Stromal cell of bone marrow (primary cell): ENCODE measurements around the gene VAMP7.
"Not testable (repeated sequence)": the region's sequence is repeated elsewhere in the genome, so short reads cannot be mapped to it uniquely, and the experiment has no call there.

Source experiments
- DNase-seq: peaks from one replicate; pipeline ENCODE4 v3.0.0-alpha.2; 2012; ENCODE audit warnings: low read depth

VAMP7 gene

DNA sequence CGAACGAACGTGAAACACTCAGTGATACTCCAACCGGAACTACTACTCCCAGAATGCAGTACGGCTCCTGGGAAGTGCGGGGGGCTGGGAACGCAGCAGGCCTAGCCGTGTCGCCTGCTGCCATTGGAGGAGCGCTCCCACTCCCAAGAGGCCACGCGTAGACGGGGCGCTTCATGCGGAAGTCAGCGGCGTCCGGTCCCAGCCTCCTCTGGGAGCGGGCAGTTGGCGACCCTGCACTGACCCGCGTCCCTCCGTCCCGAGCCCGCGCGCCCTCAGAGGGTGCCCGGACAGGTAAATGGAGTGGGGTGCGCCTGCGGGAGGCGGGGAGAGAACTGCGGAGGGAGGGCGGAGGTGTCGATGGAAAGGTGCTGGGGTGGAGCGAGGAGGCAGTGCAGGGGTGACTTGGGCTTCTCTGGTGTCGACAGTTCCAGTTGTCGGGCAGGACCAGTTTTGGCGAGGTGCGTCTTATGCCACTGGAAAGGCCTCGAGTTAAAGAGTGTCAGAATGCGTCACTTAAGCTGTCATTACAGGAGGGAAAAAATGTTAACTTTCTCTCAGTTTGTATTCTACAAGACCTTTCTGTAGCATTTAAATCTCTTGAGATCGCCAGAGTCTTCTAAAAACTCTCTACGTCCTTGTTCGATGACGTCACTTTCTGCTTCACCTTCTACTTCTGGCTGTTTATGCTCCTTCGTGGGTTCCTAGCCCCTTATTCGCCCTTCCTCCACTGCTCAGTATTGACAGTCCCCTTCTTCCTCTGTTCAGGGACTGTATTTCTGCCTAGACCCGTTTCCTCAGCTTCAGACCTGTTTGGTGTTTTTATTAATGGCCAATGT, at the start of gene VAMP7:
VAMP7 (plus strand) TSS at position 188 of the 836 bp plus-strand sequence. CDS start 8,122 bp downstream, outside the sequence.
- DNase-seq, result peak; percentile 72

DNA sequence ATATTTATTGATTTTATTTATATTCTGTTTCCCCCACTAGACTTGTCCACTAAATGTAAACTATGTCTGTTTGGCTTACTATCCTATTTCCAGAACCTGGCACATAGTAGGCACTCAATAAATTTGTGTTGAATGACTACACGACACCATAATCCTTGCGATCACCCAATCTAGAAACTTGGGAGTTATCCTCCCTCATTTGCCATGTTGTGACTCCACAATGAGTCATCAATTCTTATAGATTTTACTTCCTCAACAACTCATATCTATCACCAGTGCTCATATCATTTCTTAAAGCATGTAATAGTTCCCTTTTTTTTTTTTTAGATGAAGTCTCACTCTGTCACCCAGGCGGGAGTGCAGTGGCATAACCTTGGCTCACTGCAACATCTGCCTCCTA, 39.9 kb upstream of the VAMP7 start:
- DNase-seq, result no peak

GRCh38 chrX:155851786-155852185, 29.4 kb upstream of the VAMP7 start:
- DNase-seq, result not testable (repeated sequence)

DNA sequence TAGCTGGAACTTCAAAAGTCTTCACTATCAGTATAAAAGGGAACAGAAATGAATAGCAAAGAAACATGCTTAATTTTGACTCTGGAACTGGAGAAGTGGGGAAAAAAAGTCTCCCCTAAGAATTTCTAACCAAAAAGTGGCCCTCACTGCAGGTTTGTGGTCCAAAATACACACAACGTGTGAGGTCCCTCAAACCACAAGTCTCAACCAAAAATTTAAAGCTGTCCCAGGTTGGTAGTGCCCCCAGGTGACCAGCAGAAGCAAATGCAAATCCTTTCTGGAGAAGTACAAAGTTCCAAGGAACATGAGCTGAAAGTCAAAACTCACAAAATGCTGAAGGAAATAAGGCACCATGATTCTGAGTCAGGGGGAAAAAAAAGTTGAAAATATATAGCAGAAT, 23.6 kb upstream of the VAMP7 start:
- DNase-seq, result no peak

DNA sequence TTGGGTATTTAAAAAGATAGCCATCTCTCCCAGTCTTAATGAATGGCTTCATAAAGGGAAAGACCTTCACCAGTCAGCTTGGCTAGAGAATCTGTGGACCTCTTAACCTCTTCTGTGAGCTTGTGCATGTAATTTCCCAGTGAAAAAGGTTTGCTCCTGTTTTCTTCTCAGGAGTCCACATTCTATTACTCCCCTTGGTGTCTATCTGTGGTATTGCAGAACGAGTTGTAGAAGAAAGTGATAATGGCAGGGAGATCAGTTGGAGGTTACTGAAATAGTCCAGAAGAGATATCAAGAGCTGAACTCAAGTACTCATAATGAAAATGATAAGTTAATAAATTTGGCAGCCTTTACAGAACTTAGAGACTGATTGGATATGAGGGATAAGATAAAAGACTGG, 16.5 kb upstream of the VAMP7 start:
- no peak for DNase-seq

- no peak for DNase-seq
Observed at GRCh38 chrX:155865193-155865592, 16.0 kb upstream of the VAMP7 start.

DNA sequence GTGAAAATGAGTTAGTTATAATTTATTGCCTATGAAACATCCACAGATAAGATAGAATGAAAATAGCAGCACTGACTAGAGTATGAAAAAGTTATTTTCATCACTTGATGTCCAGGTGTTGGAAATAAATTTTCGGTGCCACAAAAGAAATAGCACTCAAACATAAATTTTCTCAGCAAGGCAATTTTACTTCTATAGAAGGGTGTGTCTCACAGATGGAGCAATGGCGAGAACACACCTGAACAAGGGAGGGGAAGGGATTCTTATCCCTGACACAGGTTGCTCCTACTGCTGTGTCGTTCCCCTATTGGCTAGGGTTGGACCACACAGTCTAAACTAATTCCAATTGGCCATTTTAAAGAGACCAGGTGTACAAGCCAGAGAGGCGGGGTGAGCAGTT, 13.3 kb upstream of the VAMP7 start:
- no peak for DNase-seq

DNA sequence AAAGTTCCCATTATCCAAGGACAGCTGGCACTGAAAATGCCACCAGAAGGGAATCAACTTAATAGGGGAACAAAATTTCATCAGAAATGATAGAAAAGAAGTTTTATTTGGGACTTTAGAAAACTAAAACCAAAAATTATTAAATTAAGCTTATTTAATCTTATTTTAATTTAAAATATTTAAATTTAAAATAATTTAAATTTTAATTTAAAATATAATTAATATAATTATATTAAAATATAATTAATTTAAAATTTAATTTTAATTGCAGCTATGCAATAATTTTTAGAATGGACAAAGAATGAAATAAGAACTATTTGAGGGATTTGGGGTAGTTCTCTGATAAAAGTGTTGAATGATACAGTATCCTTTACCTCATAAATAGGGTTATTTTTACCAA, 10.2 kb upstream of the VAMP7 start:
- no peak for DNase-seq

- DNase-seq, result no peak
Observed at GRCh38 chrX:155871934-155872333, 9.2 kb upstream of the VAMP7 start.

DNA sequence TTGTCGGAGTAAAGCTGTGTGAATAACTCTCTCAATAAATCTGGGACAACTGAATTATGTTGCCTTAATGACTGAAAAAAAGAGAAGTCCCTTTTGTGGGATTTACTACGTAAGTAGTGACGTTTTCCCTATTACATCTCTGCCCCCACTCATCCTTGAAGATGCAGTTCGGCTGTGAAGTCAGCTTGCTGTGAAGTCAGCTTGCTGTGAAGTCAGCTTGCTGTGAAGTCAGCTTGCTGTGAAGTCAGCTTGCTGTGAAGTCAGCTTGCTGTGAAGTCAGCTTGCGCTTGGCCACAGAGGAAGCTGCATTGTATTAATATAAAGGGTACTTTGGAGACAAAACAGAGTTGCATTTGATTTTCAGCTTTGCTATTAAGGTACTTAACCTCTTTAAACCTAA, 8.0 kb upstream of the VAMP7 start:
- DNase-seq, result no peak

- DNase-seq, result no peak
Observed at GRCh38 chrX:155874571-155875244, 6.4 kb upstream of the VAMP7 start.

DNA sequence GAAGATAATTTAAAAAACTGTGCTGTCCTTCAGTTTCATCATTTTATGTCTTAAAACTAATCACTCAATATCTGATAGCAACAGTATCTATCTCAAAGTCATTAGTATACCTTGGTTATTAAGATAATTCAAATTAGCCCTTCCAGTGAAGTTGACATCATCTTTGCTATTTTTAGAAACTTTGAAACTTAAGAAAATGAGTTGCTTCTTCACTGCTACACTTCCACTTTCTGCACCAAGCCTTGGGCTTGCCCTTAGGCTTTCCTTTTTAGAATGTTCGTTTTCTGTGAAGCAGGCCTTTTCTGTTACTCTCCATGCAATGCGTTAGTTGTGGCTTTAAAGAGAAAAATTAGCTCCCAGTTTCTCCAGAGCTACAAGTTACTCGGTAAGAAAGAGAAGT, 4.4 kb upstream of the VAMP7 start:
- no peak for DNase-seq

- no peak for DNase-seq
Observed at GRCh38 chrX:155877288-155877687, 3.9 kb upstream of the VAMP7 start.

- DNase-seq, result no peak
Observed at GRCh38 chrX:155880586-155881157, 473 bp upstream of the VAMP7 start.

DNA sequence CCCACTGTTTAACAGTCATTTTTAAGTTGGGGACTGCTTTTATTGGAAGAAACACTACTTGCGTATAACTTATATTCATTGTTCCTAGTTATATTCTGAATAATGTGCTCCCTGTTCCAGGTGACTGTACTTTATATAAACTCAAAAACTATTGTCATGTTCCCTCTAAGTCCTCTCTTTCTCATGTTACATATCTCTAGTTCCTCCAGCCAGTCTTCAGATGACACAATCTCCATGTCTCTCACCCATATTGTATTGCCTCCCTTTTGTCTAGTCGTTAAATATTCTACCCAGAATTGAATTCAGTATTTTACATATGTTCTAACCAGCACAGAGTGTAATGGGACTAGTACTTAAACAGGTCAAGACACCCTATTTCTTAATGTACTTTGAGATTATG, 5.3 kb downstream of the VAMP7 start:
- DNase-seq, result no peak

GRCh38 chrX:155888139-155888538, 7.0 kb downstream of the VAMP7 start:
- peak; percentile 16 for DNase-seq

- DNase-seq, result no peak
Observed at GRCh38 chrX:155889328-155889727, 8.2 kb downstream of the VAMP7 start.

GRCh38 chrX:155891446-155892210, 10.5 kb downstream of the VAMP7 start:
- DNase-seq, result no peak

DNA sequence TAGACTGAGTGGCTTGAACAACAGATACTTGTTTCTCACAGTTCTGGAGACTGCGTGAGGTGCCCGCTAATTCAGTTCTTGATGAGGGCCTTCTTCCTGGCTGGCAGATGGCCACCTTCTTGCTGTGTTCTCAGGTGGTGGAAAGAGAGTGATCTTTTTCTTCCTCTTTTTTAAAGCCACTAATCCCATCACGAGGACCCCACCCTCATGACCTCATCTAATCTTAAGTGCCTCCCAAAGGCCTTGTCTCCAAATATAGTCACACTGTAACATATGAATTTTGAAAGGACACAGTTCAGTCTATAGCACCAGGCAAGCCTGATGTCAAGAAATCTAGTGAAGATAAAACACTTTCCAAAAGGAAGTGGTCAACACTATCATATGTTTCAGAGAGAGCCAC, 12.4 kb downstream of the VAMP7 start:
- no peak for DNase-seq

- DNase-seq, result no peak
Observed at GRCh38 chrX:155896512-155896911, 15.4 kb downstream of the VAMP7 start.

DNA sequence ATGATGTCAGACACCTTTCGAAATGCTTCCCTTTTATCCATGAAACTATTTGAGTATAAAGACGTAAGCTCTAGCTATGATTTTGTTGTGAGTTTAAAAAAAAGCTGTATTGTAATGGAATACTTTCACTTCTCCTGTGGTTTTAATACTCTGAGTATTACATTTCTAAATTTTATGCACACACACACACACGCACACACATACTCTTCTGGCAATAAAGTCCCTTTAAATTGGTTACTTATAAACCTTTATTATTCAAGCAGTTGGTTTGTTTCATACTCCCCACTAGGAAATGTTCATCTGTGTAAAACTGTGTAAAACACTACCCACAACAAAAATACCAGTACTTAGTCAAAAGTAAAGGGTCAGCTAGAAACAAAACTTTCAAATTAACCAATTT, 18.2 kb downstream of the VAMP7 start:
- no peak for DNase-seq

- no peak for DNase-seq
Observed at GRCh38 chrX:155900765-155901164, 19.6 kb downstream of the VAMP7 start.
